PC-3 (cell line): ENCODE results near the gene FBXO48.

Experiments
- EZH2 ChIP-seq: fragments of 300-600 bp; sonication (generic); IDR thresholded peaks from one replicate; pipeline ENCODE4 v1.6.1; 2017; ENCODE audit warnings: antibody characterized with exemption, mild to moderate bottlenecking, low read length; ENCODE audit not compliant: unreplicated experiment
- EZH2phosphoT487 ChIP-seq: fragments of 300-600 bp; sonication (generic); IDR thresholded peaks from 2 replicates; pipeline ENCODE4 v1.6.1; 2018; ENCODE audit warnings: mild to moderate bottlenecking, antibody characterized with exemption, low read length, borderline replicate concordance
- TF ChIP-seq, protein P1 (sequence below): fragments of 300-600 bp; sonication (generic); conservative IDR thresholded peaks from 2 replicates; pipeline ENCODE4 v1.5.1; 2017; ENCODE audit warnings: antibody characterized with exemption, low read depth, mild to moderate bottlenecking, low read length

DNA sequence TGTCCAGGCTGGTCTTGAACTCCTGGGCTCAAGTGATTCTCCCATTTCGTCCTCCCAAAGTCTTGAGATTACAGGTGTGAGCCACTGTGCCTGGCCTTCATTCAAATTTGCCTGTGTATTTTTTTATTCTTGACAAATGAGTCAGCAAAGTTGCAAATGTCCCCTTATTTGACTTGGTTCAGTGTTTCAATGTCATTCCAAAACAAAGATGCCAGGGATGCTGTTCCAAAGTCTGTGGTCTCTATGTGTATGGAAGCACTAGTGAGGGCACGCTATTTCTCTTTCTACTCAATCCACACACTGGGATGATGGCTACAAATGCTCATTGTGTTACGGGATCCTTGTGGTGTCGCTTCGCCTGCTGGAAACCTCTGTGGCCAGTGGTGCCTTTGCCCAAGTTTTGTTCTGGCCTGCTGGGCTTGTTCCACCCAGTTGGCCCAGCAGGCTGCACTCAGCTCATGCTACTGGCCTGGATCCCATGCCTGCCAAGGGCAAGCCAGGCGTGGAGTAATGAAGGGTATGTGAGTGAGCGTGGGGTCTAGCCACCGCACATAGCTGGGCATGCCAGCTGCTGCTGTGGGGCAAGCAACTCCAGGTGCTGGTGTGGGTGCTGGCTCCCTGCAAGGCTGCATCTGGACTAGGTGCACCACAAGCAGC, 35.6 kb downstream of the FBXO48 start:
- TF ChIP-seq EZH2phosphoT487 = no peak
- TF ChIP-seq, protein P1, sequence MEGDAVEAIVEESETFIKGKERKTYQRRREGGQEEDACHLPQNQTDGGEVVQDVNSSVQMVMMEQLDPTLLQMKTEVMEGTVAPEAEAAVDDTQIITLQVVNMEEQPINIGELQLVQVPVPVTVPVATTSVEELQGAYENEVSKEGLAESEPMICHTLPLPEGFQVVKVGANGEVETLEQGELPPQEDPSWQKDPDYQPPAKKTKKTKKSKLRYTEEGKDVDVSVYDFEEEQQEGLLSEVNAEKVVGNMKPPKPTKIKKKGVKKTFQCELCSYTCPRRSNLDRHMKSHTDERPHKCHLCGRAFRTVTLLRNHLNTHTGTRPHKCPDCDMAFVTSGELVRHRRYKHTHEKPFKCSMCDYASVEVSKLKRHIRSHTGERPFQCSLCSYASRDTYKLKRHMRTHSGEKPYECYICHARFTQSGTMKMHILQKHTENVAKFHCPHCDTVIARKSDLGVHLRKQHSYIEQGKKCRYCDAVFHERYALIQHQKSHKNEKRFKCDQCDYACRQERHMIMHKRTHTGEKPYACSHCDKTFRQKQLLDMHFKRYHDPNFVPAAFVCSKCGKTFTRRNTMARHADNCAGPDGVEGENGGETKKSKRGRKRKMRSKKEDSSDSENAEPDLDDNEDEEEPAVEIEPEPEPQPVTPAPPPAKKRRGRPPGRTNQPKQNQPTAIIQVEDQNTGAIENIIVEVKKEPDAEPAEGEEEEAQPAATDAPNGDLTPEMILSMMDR = no peak
- no peak for TF ChIP-seq EZH2
